Stimulated activated effector memory CD8-positive, alpha-beta T cell treated with anti-CD3 and anti-CD28 coated beads, Interleukin-12 subunit alpha, Interleukin-12 subunit beta, amount 100 ng/mL, for 72 hours (primary cell): Measurements from ENCODE around the gene KRT13.

Source experiments
- ATAC-seq: fragments of 150-1000 bp; cut with Tn5 transposase; 2 replicates; pipeline ENCODE4 v1.10.0; 2021
- DNase-seq, 2 donors: peaks; one replicate each; pipeline ENCODE4 v3.0.0; 2021 to 2022; ENCODE audit warnings: low spot score in 2 of 2
- H3K27ac Mint-ChIP-seq: one replicate; pipeline ENCODE4 v1.8.0; 2022; ENCODE audit warnings: mild to moderate bottlenecking, mixed read lengths
- H3K36me3 Mint-ChIP-seq: one replicate; pipeline ENCODE4 v1.8.0; 2022; ENCODE audit warnings: mild to moderate bottlenecking, mixed read lengths
- H3K4me1 Mint-ChIP-seq: one replicate; pipeline ENCODE4 v1.8.0; 2022; ENCODE audit warnings: mixed read lengths
- H3K4me3 Mint-ChIP-seq: one replicate; pipeline ENCODE4 v1.8.0; 2022; ENCODE audit warnings: mild to moderate bottlenecking, mixed read lengths
- H3K9me3 Mint-ChIP-seq: one replicate; pipeline ENCODE4 v1.8.0; 2022; ENCODE audit warnings: mixed read lengths

Gene KRT13

GRCh38 chr17:41498276-41498675, 7.1 kb downstream of the KRT13 start:
- Mint-ChIP-seq H3K9me3 (no peaks in the 10 kb centered on the region), H3K4me1 (peaks cover 26% of the 10 kb centered on the region), H3K4me3 (no peak overlapping the region), H3K27ac (no peak overlapping the region), H3K36me3 (no peaks in the 10 kb centered on the region)
- ATAC-seq (no peak), DNase-seq (no peak)

- Mint-ChIP-seq H3K36me3 (no peaks in the 10 kb centered on the region), H3K9me3 (no peaks in the 10 kb centered on the region), H3K4me3 (peak overlapping the region; percentile 9), H3K27ac (peak overlapping the region; percentile 85), H3K4me1 (peaks cover 26% of the 10 kb centered on the region)
- ATAC-seq (peak; percentile 95), DNase-seq (peak; percentile 46 to 74)
Measured at GRCh38 chr17:41496803-41497484, 8.5 kb downstream of the KRT13 start.

GRCh38 chr17:41494524-41494923, 10.9 kb downstream of the KRT13 start:
- no peaks in the 10 kb centered on the region for H3K36me3 Mint-ChIP-seq
- no peak overlapping the region for H3K4me3 Mint-ChIP-seq
- H3K27ac Mint-ChIP-seq = no peak overlapping the region
- no peak for DNase-seq
- peaks cover 30% of the 10 kb centered on the region for H3K4me1 Mint-ChIP-seq
- H3K9me3 Mint-ChIP-seq = no peaks in the 10 kb centered on the region
- ATAC-seq = no peak

GRCh38 chr17:41492771-41493170, 12.6 kb downstream of the KRT13 start:
- peaks cover 23% of the 10 kb centered on the region for H3K4me1 Mint-ChIP-seq

GRCh38 chr17:41492351-41492750, 13.1 kb downstream of the KRT13 start:
- no peaks in the 10 kb centered on the region for H3K9me3 Mint-ChIP-seq
- peaks cover 23% of the 10 kb centered on the region for H3K4me1 Mint-ChIP-seq
- DNase-seq = no peak
- no peak overlapping the region for H3K4me3 Mint-ChIP-seq
- ATAC-seq = no peak
- H3K27ac Mint-ChIP-seq = no peak overlapping the region
- no peaks in the 10 kb centered on the region for H3K36me3 Mint-ChIP-seq

More at GRCh38 chr17:41492771-41493170, 12.6 kb downstream of the KRT13 start:
- H3K9me3 Mint-ChIP-seq = no peaks in the 10 kb centered on the region
- no peaks in the 10 kb centered on the region for H3K36me3 Mint-ChIP-seq
- DNase-seq (no peak), ATAC-seq (no peak)
- no peak overlapping the region for H3K27ac Mint-ChIP-seq
- H3K4me3 Mint-ChIP-seq = no peak overlapping the region

- Mint-ChIP-seq H3K27ac (no peak overlapping the region), H3K9me3 (no peaks in the 10 kb centered on the region), H3K4me3 (no peak overlapping the region), H3K36me3 (peaks cover 2% of the 10 kb centered on the region), H3K4me1 (peaks cover 15% of the 10 kb centered on the region)
- DNase-seq (no peak), ATAC-seq (no peak)
Measured at GRCh38 chr17:41491476-41491875, 13.9 kb downstream of the KRT13 start.

GRCh38 chr17:41490000-41490990, 15.1 kb downstream of the KRT13 start:
- H3K4me1 Mint-ChIP-seq = peaks cover 11% of the 10 kb centered on the region
- H3K9me3 Mint-ChIP-seq = no peaks in the 10 kb centered on the region
- ATAC-seq (no peak), DNase-seq (no peak)
- no peak overlapping the region for H3K4me3 Mint-ChIP-seq
- peaks cover 5% of the 10 kb centered on the region for H3K36me3 Mint-ChIP-seq
- H3K27ac Mint-ChIP-seq = no peak overlapping the region

DNA sequence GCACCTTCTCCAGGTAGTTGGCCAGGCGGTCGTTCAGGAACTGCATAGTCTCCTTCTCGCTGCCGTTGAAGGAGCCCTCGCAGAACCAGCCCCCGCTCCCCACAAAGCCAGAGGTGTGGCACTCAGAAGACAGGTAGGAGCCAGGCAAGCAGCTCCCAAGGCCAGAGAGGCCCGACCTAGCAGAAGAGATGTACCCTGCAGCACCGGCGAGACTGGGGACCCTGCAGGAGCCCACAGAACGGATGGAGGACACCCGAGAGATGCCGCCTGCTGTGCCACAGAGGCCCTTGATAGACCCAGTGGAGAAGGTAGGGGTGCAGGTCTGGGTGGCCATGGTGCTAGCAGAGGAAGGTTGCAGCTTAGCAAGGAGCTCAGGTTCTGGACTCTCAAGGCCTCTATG, 15.9 kb downstream of the KRT13 start, which contains the start of gene KRT36:
TSS of gene KRT36 (minus strand) at position 380 of the 400 bp plus-strand sequence. CDS start at position 334, 46 bp downstream.
- peaks cover 11% of the 10 kb centered on the region for H3K4me1 Mint-ChIP-seq
- DNase-seq (no peak), ATAC-seq (no peak)
- H3K27ac Mint-ChIP-seq = no peak within 1 kb of the TSS
- H3K9me3 Mint-ChIP-seq = no peaks in the 10 kb centered on the region
- no peak within 1 kb of the TSS for H3K4me3 Mint-ChIP-seq
- peaks cover 5% of the 10 kb centered on the region for H3K36me3 Mint-ChIP-seq

- Mint-ChIP-seq H3K27ac (no peak overlapping the region), H3K36me3 (peaks cover 5% of the 10 kb centered on the region), H3K4me1 (peaks cover 11% of the 10 kb centered on the region), H3K9me3 (no peaks in the 10 kb centered on the region), H3K4me3 (no peak overlapping the region)
- ATAC-seq (peak; percentile 34), DNase-seq (peak; percentile 20 to 70)
Measured at GRCh38 chr17:41486809-41487530, 18.4 kb downstream of the KRT13 start.

GRCh38 chr17:41486316-41486715, 19.1 kb downstream of the KRT13 start:
- H3K27ac Mint-ChIP-seq = no peak overlapping the region
- ATAC-seq (no peak), DNase-seq (no peak)
- H3K4me3 Mint-ChIP-seq = no peak overlapping the region
- peaks cover 5% of the 10 kb centered on the region for H3K36me3 Mint-ChIP-seq
- peaks cover 11% of the 10 kb centered on the region for H3K4me1 Mint-ChIP-seq
- no peaks in the 10 kb centered on the region for H3K9me3 Mint-ChIP-seq

DNA sequence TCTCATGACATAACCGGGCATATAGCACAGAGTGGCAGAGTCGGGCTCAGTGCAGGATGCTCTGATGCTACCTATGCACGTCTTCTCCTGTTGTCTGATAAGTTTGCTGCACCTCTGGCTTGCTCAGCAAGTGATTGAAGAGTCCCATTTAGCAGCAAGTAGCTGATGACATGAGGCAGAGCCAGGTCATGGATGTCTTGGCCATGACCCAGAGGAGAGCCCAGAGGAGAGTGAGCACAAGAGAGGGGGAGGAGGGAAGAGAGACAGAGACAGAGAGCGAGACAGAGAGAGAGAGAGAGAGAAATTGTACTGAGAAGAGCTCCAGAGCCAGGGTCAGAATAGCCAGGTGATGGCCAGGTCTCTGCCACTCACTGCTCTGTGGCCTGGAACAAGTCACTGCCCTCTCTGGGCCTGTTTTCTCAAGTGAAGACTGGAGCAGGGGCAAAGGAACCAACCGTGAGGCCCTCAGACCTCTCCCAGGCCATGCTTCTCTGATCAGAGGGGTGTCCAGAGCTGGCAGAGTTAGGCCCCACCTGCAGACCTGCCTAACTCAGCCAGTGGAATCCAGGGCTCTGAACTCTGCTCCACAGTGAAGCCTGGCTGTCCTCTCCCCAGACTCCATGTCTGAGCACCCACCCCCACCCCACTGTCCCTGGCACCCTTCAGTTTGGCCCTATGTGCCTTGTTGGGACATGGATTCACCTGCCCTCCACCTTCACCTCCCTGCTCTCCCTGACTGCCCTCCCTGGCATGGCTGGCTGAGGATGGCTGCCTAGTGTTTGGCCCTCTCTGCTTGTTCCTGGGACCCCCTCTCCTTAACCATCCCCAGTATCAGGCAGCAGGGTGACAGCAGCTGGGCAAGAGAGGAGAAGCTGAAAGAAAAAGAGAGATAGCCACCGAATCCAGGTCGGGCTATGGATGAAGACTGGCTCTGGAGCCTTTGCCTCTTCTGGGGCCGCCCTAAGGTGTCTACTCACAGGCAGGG, 20.2 kb downstream of the KRT13 start:
- Mint-ChIP-seq H3K36me3 (peaks cover 5% of the 10 kb centered on the region), H3K4me1 (peaks cover 4% of the 10 kb centered on the region), H3K9me3 (no peaks in the 10 kb centered on the region), H3K4me3 (no peak overlapping the region), H3K27ac (peak overlapping the region; percentile 57)
- DNase-seq (no peak), ATAC-seq (peak; percentile 9)

- H3K27ac Mint-ChIP-seq = peak overlapping the region; percentile 57
- no peak overlapping the region for H3K4me3 Mint-ChIP-seq
- ATAC-seq (peak; percentile 17), DNase-seq (no peak)
- no peaks in the 10 kb centered on the region for H3K9me3 Mint-ChIP-seq
- peaks cover 5% of the 10 kb centered on the region for H3K36me3 Mint-ChIP-seq
- no peaks in the 10 kb centered on the region for H3K4me1 Mint-ChIP-seq
Measured at GRCh38 chr17:41483991-41484826, 21.2 kb downstream of the KRT13 start.

DNA sequence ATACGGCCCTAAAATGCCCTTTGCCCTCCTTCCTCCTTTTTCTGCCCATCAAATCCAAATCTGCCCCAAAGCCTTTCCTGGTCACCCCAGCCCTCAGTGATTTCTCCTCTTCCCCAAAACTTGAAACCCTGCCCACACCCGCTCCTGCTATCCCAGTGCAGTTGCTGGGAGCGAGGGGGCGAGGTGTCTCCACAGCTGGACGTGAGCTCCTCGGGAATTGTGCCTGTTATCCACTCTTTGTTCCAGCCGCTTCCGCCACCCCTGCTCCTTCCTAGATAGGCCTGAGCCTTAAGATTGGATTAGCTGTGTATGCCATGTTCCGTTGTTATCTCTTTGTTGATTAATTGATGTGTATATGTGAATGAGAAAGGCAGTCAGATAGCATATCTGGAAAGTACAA, 21.9 kb downstream of the KRT13 start:
- Mint-ChIP-seq H3K9me3 (no peaks in the 10 kb centered on the region), H3K27ac (peak overlapping the region; percentile 33), H3K4me3 (no peak overlapping the region), H3K4me1 (no peaks in the 10 kb centered on the region), H3K36me3 (peaks cover 5% of the 10 kb centered on the region)
- no peak for ATAC-seq
- DNase-seq = no peak
